ENCODE results near the gene SREBF1.

DNA sequence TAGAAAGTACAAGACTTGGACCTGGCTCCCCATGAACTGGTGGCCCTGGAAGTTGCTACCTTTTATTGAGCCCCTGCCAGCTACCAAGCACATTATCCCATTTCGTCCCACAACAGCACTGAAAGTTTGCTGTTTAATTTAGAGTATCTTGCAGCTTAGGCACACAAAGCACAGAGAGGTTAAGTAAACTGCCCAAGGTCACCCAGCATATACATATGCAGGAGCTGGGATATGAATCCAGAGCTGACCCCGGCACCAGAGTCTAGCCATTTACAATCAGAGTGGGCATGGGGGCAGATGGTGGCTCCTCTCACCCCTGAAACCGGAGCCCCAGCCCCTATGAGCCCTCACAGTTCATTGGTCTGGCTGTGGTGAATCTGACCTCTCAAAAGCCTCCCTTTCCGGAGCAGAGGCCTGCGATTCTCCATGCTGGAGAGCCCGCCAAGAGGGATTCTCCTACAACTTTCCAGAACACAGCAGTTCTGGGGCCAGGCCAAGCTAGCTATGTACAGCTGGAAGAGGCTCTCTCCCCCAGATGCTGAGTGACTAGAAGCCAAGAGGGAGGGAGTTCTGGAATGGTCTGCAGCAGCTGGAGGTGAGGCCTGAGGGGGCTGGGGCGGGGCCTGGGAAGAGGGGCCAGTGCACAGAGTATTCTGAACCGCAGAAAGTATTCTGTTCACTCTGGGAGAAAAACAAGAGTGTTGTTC lies 58.3 kb downstream of the SREBF1 start:
- TF ChIP-seq, protein P1, sequence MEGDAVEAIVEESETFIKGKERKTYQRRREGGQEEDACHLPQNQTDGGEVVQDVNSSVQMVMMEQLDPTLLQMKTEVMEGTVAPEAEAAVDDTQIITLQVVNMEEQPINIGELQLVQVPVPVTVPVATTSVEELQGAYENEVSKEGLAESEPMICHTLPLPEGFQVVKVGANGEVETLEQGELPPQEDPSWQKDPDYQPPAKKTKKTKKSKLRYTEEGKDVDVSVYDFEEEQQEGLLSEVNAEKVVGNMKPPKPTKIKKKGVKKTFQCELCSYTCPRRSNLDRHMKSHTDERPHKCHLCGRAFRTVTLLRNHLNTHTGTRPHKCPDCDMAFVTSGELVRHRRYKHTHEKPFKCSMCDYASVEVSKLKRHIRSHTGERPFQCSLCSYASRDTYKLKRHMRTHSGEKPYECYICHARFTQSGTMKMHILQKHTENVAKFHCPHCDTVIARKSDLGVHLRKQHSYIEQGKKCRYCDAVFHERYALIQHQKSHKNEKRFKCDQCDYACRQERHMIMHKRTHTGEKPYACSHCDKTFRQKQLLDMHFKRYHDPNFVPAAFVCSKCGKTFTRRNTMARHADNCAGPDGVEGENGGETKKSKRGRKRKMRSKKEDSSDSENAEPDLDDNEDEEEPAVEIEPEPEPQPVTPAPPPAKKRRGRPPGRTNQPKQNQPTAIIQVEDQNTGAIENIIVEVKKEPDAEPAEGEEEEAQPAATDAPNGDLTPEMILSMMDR (IDR thresholded peaks at IDR 0.05), result no peak
- TF ChIP-seq POLR2A (IDR thresholded peaks at IDR 0.05), result no peak
